Measurements from ENCODE around the gene NOS3. TPM values are rescaled to one million over a fixed set of nuclear protein-coding genes. Genes with fewer than 3 reads are reported as not detected.

Gene NOS3
- total and polyA plus RNA-seq, 2 experiments from 2014 or later, result 2.6 to 6.1 TPM

- no peak for TF ChIP-seq ZNF462 (CRISPR knock-in tag; IDR thresholded peaks at IDR 0.05)
- no peak for TF ChIP-seq EZH2 (IDR thresholded peaks at IDR 0.05; ENCODE audit: low read depth, unreplicated experiment)
Observed at GRCh38 chr7:151016505-151016904, 25.7 kb downstream of the NOS3 start (continued).

GRCh38 chr7:151016942-151017341, 26.1 kb downstream of the NOS3 start:
- Histone ChIP-seq H3K4me2 (no peak overlapping the region), H2AFZ (no peak overlapping the region), H3K27ac (ENCODE audit: low read depth) (no peak overlapping the region), H3K36me3 (ENCODE audit: insufficient read depth) (no peaks in the 10 kb centered on the region; the same call in 1 of the 2 replicates), H3K79me2 (replicated peaks; ENCODE audit: insufficient read depth) (no peaks in the 10 kb centered on the region), H3K9me2 (ENCODE audit: insufficient read depth) (no peaks in the 10 kb centered on the region), H4K20me1 (replicated peaks; ENCODE audit: insufficient read depth) (no peaks in the 10 kb centered on the region), H3F3A (replicated peaks; ENCODE audit: low read depth) (peaks cover 9% of the 10 kb centered on the region; the same call in 1 of the 2 replicates), H3K27me3 (ENCODE audit: insufficient read depth) (peaks cover 59% of the 10 kb centered on the region), H3K4me3 (no peak overlapping the region), H3K4me1 (ENCODE audit: insufficient read depth) (peaks cover 20% of the 10 kb centered on the region)
- Mint-ChIP-seq H3K27ac (no peak overlapping the region), H3K27me3 (ENCODE audit: insufficient read depth, low read depth, poor library complexity) (peaks cover 64% of the 10 kb centered on the region), H3K9me3 (peaks cover 4% of the 10 kb centered on the region; the same call in 2 of the 3 replicates), H3K4me3 (no peak overlapping the region), H3K4me1 (peaks cover 37% of the 10 kb centered on the region), H3K36me3 (ENCODE audit: low read depth) (peaks cover 11% of the 10 kb centered on the region)
- DNase-seq (ENCODE audit: low spot score) (no peak), ATAC-seq (no peak)
- no peak for TF ChIP-seq POLR2AphosphoS5 (IDR thresholded peaks at IDR 0.05; ENCODE audit: low read depth)
- peak in 1 of 2 experiments; percentile 30; a peak in 2 of 4 replicates for TF ChIP-seq CTCF (conservative IDR thresholded peaks at IDR 0.05; ENCODE audit: low read depth in 2 of 2)
- no peak for TF ChIP-seq STAT1 (IDR thresholded peaks at IDR 0.05; ENCODE audit: unreplicated experiment)

Data from GM23338 (cell line).